Esophagus squamous epithelium (tissue), 5 donors: ENCODE results near the gene STXBP4. TPM values are rescaled to one million over a fixed set of nuclear protein-coding genes. Genes with fewer than 3 reads are reported as not detected.

Experiments used
- DNase-seq: peaks from one replicate; lab custom pipeline; 2025; lab: John Stamatoyannopoulos, UW
- H3K27ac ChIP-seq, 4 donors: fragments of 200-600 bp; sonication (generic); one replicate each; pipeline ENCODE4 v1.5.1; 2016 to 2019; ENCODE audit warnings: mild to moderate bottlenecking in 1 of 4
- H3K27me3 ChIP-seq, 4 donors: fragments of 200-600 bp; sonication (generic); 1 replicate in 3 of 4; 2 replicates in 1 of 4; pipeline versions ENCODE4 v1.5.1 to v1.6.0; 2017 to 2021; ENCODE audit warnings: antibody characterized with exemption in 1 of 4
- H3K36me3 ChIP-seq, 3 donors: fragments of 200-600 bp; sonication (generic); one replicate each; pipeline ENCODE4 v1.5.1; 2016 to 2019
- H3K4me1 ChIP-seq, 3 donors: fragments of 200-600 bp; sonication (generic); one replicate each; pipeline ENCODE4 v1.5.1; 2017 to 2019
- H3K4me3 ChIP-seq, 4 donors: fragments of 200-600 bp; sonication (generic); 1 replicate in 3 of 4; 2 replicates in 1 of 4; pipeline ENCODE4 v1.5.1; 2016 to 2019; ENCODE audit warnings: mild to moderate bottlenecking in 2 of 4, moderate library complexity in 1 of 4
- H3K9me3 ChIP-seq, 3 donors: fragments of 200-600 bp; sonication (generic); one replicate each; pipeline ENCODE4 v1.5.1; 2016 to 2019
- CTCF ChIP-seq, 6 experiments: fragments of 450-650 bp in 4 of 6; fragments of 200-600 bp in 2 of 6; sonication (generic) in 2 of 6; IDR thresholded peaks; one replicate each; pipeline ENCODE4 v1.5.1; 2016 to 2019; ENCODE audit warnings: antibody characterized with exemption in 6 of 6, mild to moderate bottlenecking in 4 of 6, moderate library complexity in 4 of 6
- POLR2A ChIP-seq, 4 donors: fragments of 450-650 bp; IDR thresholded peaks; one replicate each; pipeline ENCODE4 v1.6.1; 2017; ENCODE audit warnings: antibody characterized with exemption in 4 of 4, mild to moderate bottlenecking in 4 of 4, moderate library complexity in 3 of 4
- WGBS, 2 donors: methylation state at CpG; one replicate each; pipeline ENCODE4 v1.1.5; 2018; 5-methylcytosine and 5-hydroxymethylcytosine counted together
- intact Hi-C: fragments of 100-400 bp; cut with DNase I; formaldehyde crosslinking; loops from one replicate; pipeline ENCODE4 v1.15.0; 2022
- total RNA-seq, 4 donors: library from RNA; depleted of rRNA; stranded (reverse); fragments of >200 nt; gene quantifications; one replicate each; pipeline ENCODE4 v1.1.0, GENCODE V29; 2016
- donor health status: DM: yes; HTN: yes; CAD: no.

STXBP4 gene
- total RNA-seq, 4 donors from 2014 or later, result 0.61 to 23.5 (median 13.3) TPM

DNA sequence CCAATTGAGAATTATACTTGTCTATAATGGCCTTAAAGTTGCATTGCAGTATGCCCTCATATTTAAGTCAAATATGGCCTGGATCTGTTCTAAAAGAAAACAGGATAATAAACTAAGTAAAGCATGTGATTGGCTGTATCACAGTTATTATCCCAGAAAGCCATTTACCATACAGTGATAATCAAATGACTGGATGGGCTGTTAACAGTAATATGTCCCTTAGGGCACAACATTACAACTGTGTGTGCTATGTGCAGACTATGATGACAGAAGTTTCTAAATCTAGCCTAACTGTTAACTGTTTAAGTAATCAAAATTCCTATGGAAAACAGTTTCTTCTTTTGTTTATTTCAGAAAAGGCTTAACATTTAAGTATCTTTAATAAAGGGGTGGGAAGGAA is 145.7 kb downstream of the STXBP4 start:
- H3K27ac ChIP-seq, result no peak overlapping the region
- no peak for DNase-seq
- no peaks in the 10 kb centered on the region for H3K27me3 ChIP-seq
- TF ChIP-seq POLR2A (IDR thresholded peaks at IDR 0.05) (no peak), CTCF (IDR thresholded peaks at IDR 0.05) (no peak)
- no peaks in the 10 kb centered on the region for H3K9me3 ChIP-seq
- H3K36me3 ChIP-seq, result no peaks in the 10 kb centered on the region
- intact Hi-C loops, result no loop called here
- H3K4me3 ChIP-seq, result no peak overlapping the region
- H3K4me1 ChIP-seq, result peaks cover 0 to 8% (median 5%) of the 10 kb centered on the region in 3 donors

- TF ChIP-seq POLR2A (IDR thresholded peaks at IDR 0.05) (no peak), CTCF (IDR thresholded peaks at IDR 0.05) (no peak)
- WGBS, 2 donors, result 6 to 11% methylated on average over 2 of the region's 2 CpGs
- Histone ChIP-seq H3K9me3 (no peaks in the 10 kb centered on the region), H3K27me3 (no peaks in the 10 kb centered on the region), H3K27ac (no peak overlapping the region), H3K4me1 (peaks cover 0 to 8% (median 5%) of the 10 kb centered on the region in 3 donors), H3K36me3 (no peaks in the 10 kb centered on the region), H3K4me3 (no peak overlapping the region)
- no peak for DNase-seq
- intact Hi-C loops, result no loop called here
Observed at GRCh38 chr17:55116440-55116914, 147.9 kb downstream of the STXBP4 start.

DNA sequence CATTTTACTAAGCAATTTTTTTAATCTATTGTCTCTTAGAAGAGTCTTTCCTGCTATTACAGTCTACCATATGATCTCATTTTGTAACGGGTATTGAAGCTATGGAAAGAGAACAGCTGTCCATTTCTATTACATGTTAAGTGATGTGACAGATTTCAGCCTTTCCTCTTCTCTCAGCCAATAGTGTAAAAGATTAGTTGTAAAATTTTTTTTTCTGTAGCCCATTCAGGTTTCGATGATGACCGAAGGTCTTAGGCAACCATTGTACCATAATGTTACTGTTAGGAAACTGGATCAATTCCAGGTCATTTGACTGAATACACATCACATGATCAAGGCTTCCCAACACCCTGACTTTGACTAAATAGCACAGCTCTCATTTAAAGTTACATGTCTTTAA is 148.6 kb downstream of the STXBP4 start:
- WGBS, 2 donors, result 41 to 42% methylated on average over 3 of the region's 3 CpGs
- peaks cover 0 to 8% (median 5%) of the 10 kb centered on the region in 3 donors for H3K4me1 ChIP-seq
- intact Hi-C loops, result no loop called here
- TF ChIP-seq CTCF (IDR thresholded peaks at IDR 0.05), result no peak
- TF ChIP-seq POLR2A (IDR thresholded peaks at IDR 0.05), result no peak
- no peaks in the 10 kb centered on the region for H3K36me3 ChIP-seq
- no peaks in the 10 kb centered on the region for H3K9me3 ChIP-seq
- H3K4me3 ChIP-seq, result no peak overlapping the region
- DNase-seq, result no peak
- H3K27ac ChIP-seq, result no peak overlapping the region
- no peaks in the 10 kb centered on the region for H3K27me3 ChIP-seq

DNA sequence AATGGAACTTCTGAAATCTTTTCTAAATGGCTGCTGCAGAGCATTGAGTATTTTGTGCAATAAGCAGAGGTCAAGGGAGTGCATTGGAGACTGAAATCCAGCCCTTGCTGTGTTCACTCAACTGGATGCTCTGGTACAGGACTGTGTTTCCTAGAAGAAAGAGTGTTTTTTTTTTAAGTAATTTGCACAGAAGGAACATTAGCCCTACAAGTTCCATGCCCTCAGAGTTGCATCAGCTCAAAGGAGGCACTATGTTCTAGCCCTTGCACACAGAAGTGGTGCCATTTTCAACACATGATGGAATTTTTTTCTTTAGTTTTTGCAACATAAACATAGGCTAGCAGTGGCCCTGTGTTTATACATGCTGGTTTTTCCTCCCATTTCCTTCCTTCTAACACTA is 152.1 kb downstream of the STXBP4 start:
- H3K4me1 ChIP-seq, result peaks cover 0 to 8% (median 5%) of the 10 kb centered on the region in 3 donors
- no peak overlapping the region for H3K4me3 ChIP-seq
- no peak overlapping the region for H3K27ac ChIP-seq
- intact Hi-C loops, result no loop called here
- H3K36me3 ChIP-seq, result no peaks in the 10 kb centered on the region
- DNase-seq, result no peak
- no peak for TF ChIP-seq POLR2A (IDR thresholded peaks at IDR 0.05)
- TF ChIP-seq CTCF (IDR thresholded peaks at IDR 0.05), result no peak
- H3K9me3 ChIP-seq, result no peaks in the 10 kb centered on the region
- H3K27me3 ChIP-seq, result no peaks in the 10 kb centered on the region

DNA sequence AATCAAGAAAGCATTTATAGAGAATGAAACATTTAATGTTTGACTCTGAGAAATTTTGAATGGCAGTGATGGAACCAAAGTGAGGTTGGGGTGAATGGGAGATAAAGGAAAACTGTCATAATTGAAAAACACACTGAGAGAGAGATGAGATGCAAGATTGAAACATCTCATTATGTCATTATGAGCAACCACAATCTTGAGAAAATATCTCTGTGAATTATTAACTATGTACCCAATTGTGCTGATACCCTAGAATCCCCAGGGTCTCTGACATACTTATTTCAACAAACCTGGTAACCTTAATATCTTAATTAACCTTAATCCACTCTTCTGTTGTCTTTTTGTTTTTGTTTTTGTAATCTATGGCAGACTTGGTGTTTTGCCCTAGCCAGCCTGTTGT is 152.7 kb downstream of the STXBP4 start:
- no peaks in the 10 kb centered on the region for H3K9me3 ChIP-seq
- H3K4me3 ChIP-seq, result no peak overlapping the region
- no peaks in the 10 kb centered on the region for H3K36me3 ChIP-seq
- no peak for DNase-seq
- no peak for TF ChIP-seq POLR2A (IDR thresholded peaks at IDR 0.05)
- TF ChIP-seq CTCF (IDR thresholded peaks at IDR 0.05), result no peak
- no peaks in the 10 kb centered on the region for H3K27me3 ChIP-seq
- H3K27ac ChIP-seq, result no peak overlapping the region
- H3K4me1 ChIP-seq, result peaks cover 0 to 6% (median 3%) of the 10 kb centered on the region in 3 donors
- intact Hi-C loops, result no loop called here
